Measurements from ENCODE around the gene ACP2.

ACP2 gene

GRCh38 chr11:47245611-47246357 is 2.8 kb downstream of the ACP2 start:
- TF ChIP-seq CREB1 (IDR thresholded peaks at IDR 0.05; ENCODE audit: low read depth): no peak
- no peak for TF ChIP-seq ZBTB7A (IDR thresholded peaks at IDR 0.05; ENCODE audit: low read depth)
- TF ChIP-seq, protein P1, sequence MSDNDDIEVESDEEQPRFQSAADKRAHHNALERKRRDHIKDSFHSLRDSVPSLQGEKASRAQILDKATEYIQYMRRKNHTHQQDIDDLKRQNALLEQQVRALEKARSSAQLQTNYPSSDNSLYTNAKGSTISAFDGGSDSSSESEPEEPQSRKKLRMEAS (IDR thresholded peaks at IDR 0.05): no peak
- TF ChIP-seq FOXM1 (IDR thresholded peaks at IDR 0.05; ENCODE audit: borderline replicate concordance, low read depth): no peak
- no peak for TF ChIP-seq NFIC (IDR thresholded peaks at IDR 0.05)
- TF ChIP-seq RAD21 (IDR thresholded peaks at IDR 0.05; ENCODE audit: low read depth): no peak
- TF ChIP-seq EGR1 (IDR thresholded peaks at IDR 0.05): no peak
- TF ChIP-seq YY1 (IDR thresholded peaks at IDR 0.05; ENCODE audit: low read depth): no peak

- no peak for TF ChIP-seq EGR1 (IDR thresholded peaks at IDR 0.05)
- no peak for TF ChIP-seq ZBTB7A (IDR thresholded peaks at IDR 0.05; ENCODE audit: low read depth)
- TF ChIP-seq TEAD4 (IDR thresholded peaks at IDR 0.05): no peak
- TF ChIP-seq NFIC (IDR thresholded peaks at IDR 0.05): no peak
- TF ChIP-seq CREB1 (IDR thresholded peaks at IDR 0.05; ENCODE audit: low read depth): no peak
- no peak for TF ChIP-seq REST (IDR thresholded peaks at IDR 0.05; ENCODE audit: low read depth)
- no peak for TF ChIP-seq TCF12 (IDR thresholded peaks at IDR 0.05; ENCODE audit: low read depth)
- no peak for TF ChIP-seq EP300 (IDR thresholded peaks at IDR 0.05; ENCODE audit: borderline replicate concordance)
- no peak for TF ChIP-seq CEBPB (IDR thresholded peaks at IDR 0.05)
- TF ChIP-seq USF1 (IDR thresholded peaks at IDR 0.05): no peak
These were observed 3.9 kb downstream of the ACP2 start for GRCh38 chr11:47244448-47245350.

DNA sequence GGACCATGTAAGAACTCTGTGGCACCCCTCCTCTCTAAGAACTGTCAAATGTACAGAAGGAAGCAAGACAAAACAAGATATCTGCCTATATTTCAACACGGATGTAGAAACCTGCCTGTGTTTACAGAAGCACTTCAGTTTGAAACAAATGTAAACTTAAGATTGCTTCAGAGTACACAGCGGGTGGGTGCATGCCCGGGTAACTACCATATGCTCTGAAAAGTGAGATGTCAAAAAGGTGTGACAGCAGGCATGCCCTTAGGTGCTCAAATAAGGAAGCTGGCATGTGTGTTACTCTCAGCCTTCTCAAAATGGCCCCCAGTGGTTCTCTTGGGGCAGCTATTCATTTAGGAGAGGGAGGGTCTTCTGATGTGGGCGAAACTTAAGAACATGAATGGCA is 5.2 kb downstream of the ACP2 start:
- TF ChIP-seq TAF1 (IDR thresholded peaks at IDR 0.05; ENCODE audit: low read depth) (no peak), TCF12 (IDR thresholded peaks at IDR 0.05; ENCODE audit: low read depth) (no peak), CREB1 (IDR thresholded peaks at IDR 0.05; ENCODE audit: low read depth) (no peak), FOXM1 (IDR thresholded peaks at IDR 0.05; ENCODE audit: borderline replicate concordance, low read depth) (no peak), EP300 (IDR thresholded peaks at IDR 0.05; ENCODE audit: borderline replicate concordance) (no peak), USF1 (IDR thresholded peaks at IDR 0.05) (no peak)

GRCh38 chr11:47242596-47243192 is 5.9 kb downstream of the ACP2 start:
- no peak for TF ChIP-seq USF1 (IDR thresholded peaks at IDR 0.05)
- no peak for TF ChIP-seq FOXM1 (IDR thresholded peaks at IDR 0.05; ENCODE audit: borderline replicate concordance, low read depth)
- TF ChIP-seq EGR1 (IDR thresholded peaks at IDR 0.05): no peak
- no peak for TF ChIP-seq TAF1 (IDR thresholded peaks at IDR 0.05; ENCODE audit: low read depth)
- TF ChIP-seq NFIC (IDR thresholded peaks at IDR 0.05): no peak
- TF ChIP-seq EP300 (IDR thresholded peaks at IDR 0.05; ENCODE audit: borderline replicate concordance): no peak
- TF ChIP-seq TEAD4 (IDR thresholded peaks at IDR 0.05): no peak
- no peak for TF ChIP-seq YY1 (IDR thresholded peaks at IDR 0.05; ENCODE audit: low read depth)
- TF ChIP-seq, protein P1 (IDR thresholded peaks at IDR 0.05): no peak
- TF ChIP-seq ZBTB7A (IDR thresholded peaks at IDR 0.05; ENCODE audit: low read depth): no peak
- TF ChIP-seq REST (IDR thresholded peaks at IDR 0.05; ENCODE audit: low read depth): no peak

- TF ChIP-seq YY1 (IDR thresholded peaks at IDR 0.05; ENCODE audit: low read depth) (no peak), TCF12 (IDR thresholded peaks at IDR 0.05; ENCODE audit: low read depth) (no peak), REST (IDR thresholded peaks at IDR 0.05; ENCODE audit: low read depth) (no peak), TAF1 (IDR thresholded peaks at IDR 0.05; ENCODE audit: low read depth) (no peak), FOXM1 (IDR thresholded peaks at IDR 0.05; ENCODE audit: borderline replicate concordance, low read depth) (no peak), CREB1 (IDR thresholded peaks at IDR 0.05; ENCODE audit: low read depth) (no peak), USF1 (IDR thresholded peaks at IDR 0.05) (no peak), NFIC (IDR thresholded peaks at IDR 0.05) (no peak), EGR1 (IDR thresholded peaks at IDR 0.05) (no peak), CEBPB (IDR thresholded peaks at IDR 0.05) (no peak), RAD21 (IDR thresholded peaks at IDR 0.05; ENCODE audit: low read depth) (no peak), EP300 (IDR thresholded peaks at IDR 0.05; ENCODE audit: borderline replicate concordance) (no peak), ZBTB7A (IDR thresholded peaks at IDR 0.05; ENCODE audit: low read depth) (no peak), TEAD4 (IDR thresholded peaks at IDR 0.05) (no peak)
- TF ChIP-seq, protein P1 (IDR thresholded peaks at IDR 0.05): no peak
These were observed 6.7 kb downstream of the ACP2 start for GRCh38 chr11:47241841-47242301.
